K562 (cell line): Measurements from ENCODE around the gene CHRNE. TPM values are rescaled to one million over a fixed set of nuclear protein-coding genes. Genes with fewer than 3 reads are reported as not detected.

Source experiments
- ATF6 ChIP-seq: sonication (generic); formaldehyde crosslinking; IDR thresholded peaks from 2 replicates; pipeline ENCODE4 v1.4.0; 2020; ENCODE audit warnings: mild to moderate bottlenecking, missing genetic modification reagents
- BHLHE40 ChIP-seq: IDR thresholded peaks from 2 replicates; pipeline ENCODE4 v1.6.1; 2011; ENCODE audit warnings: low read length, improper control_type of control experiment
- CTCF ChIP-seq, 3 experiments: IDR thresholded peaks in 2 of 3; conservative IDR thresholded peaks in 1 of 3; 2 replicates each; pipeline ENCODE4 v1.5.1; 2011 to 2012; ENCODE audit warnings: low read length in 3 of 3, mild to moderate bottlenecking in 3 of 3, control low read depth in 2 of 3, improper control_type of control experiment in 1 of 3, inconsistent platforms in 1 of 3, low read depth in 1 of 3, mixed read lengths in 1 of 3, moderate library complexity in 1 of 3; ENCODE audit not compliant: insufficient read depth in 2 of 3
- ESRRA ChIP-seq: fragments of 450-650 bp; IDR thresholded peaks from 2 replicates; pipeline ENCODE4 v1.6.1; 2014; ENCODE audit warnings: low read depth, mild to moderate bottlenecking, moderate library complexity, borderline replicate concordance
- EWSR1 ChIP-seq: fragments of 450-650 bp; IDR thresholded peaks from 2 replicates; pipeline ENCODE4 v1.6.1; 2018; ENCODE audit warnings: borderline replicate concordance, mild to moderate bottlenecking, low read depth, moderate library complexity; ENCODE audit not compliant: partially characterized antibody
- FOXP1 ChIP-seq: sonication (generic); formaldehyde crosslinking; IDR thresholded peaks from 2 replicates; pipeline ENCODE4 v1.8.0; 2022; ENCODE audit warnings: mild to moderate bottlenecking, missing genetic modification reagents
- GABPA ChIP-seq: fragments of 200-800 bp; sonication (Bioruptor generic); conservative IDR thresholded peaks from 2 replicates; pipeline ENCODE4 v1.6.1; 2016; ENCODE audit warnings: low read depth, missing genetic modification characterization, missing compliant biosample characterization
- ILF3 ChIP-seq: fragments of 450-650 bp; IDR thresholded peaks from 2 replicates; pipeline ENCODE4 v1.6.1; 2018; ENCODE audit warnings: antibody characterized with exemption, mild to moderate bottlenecking, moderate library complexity, borderline replicate concordance
- NCOA2 ChIP-seq, 2 experiments: fragments of 450-650 bp; IDR thresholded peaks; 2 replicates each; pipeline ENCODE4 v1.6.1; 2018; ENCODE audit warnings: mild to moderate bottlenecking in 2 of 2, moderate library complexity in 1 of 2; ENCODE audit not compliant: partially characterized antibody in 2 of 2
- NFIX ChIP-seq: fragments of 250-450 bp; sonication (Bioruptor Pico); IDR thresholded peaks from 2 replicates; pipeline ENCODE4 v1.4.0; 2020; ENCODE audit warnings: low read depth, mild to moderate bottlenecking, moderate library complexity
- RBM17 ChIP-seq: fragments of 200-400 bp; formaldehyde crosslinking; IDR thresholded peaks from 2 replicates; pipeline ENCODE4 v1.6.1; 2017; ENCODE audit warnings: low read depth, mild to moderate bottlenecking, low read length, borderline replicate concordance
- SUPT5H ChIP-seq: fragments of 450-650 bp; IDR thresholded peaks from 2 replicates; pipeline ENCODE4 v1.6.1; 2016
- TFAP4 ChIP-seq: sonication (generic); formaldehyde crosslinking; IDR thresholded peaks from 2 replicates; pipeline ENCODE4 v1.8.0; 2022; ENCODE audit warnings: missing genetic modification reagents, mild to moderate bottlenecking, moderate library complexity, borderline replicate concordance
- WHSC1 ChIP-seq: IDR thresholded peaks from one replicate; pipeline ENCODE4 v1.6.1; 2012; ENCODE audit warnings: low read length, control low read depth, inconsistent platforms
- XRCC4 ChIP-seq: IDR thresholded peaks from one replicate; pipeline ENCODE4 v1.6.1; 2011; ENCODE audit not compliant: insufficient read depth, insufficient read length; ENCODE audit errors: extremely low read depth
- YBX1 ChIP-seq: fragments of 450-650 bp; IDR thresholded peaks from 2 replicates; pipeline ENCODE4 v1.7.1; 2016; ENCODE audit warnings: mild to moderate bottlenecking
- YY1 ChIP-seq, 3 experiments: IDR thresholded peaks; 2 replicates each; pipeline ENCODE4 v1.6.1; 2011; ENCODE audit warnings: low read length in 2 of 3, mild to moderate bottlenecking in 2 of 3, moderate library complexity in 2 of 3, borderline replicate concordance in 1 of 3, control low read depth in 1 of 3, low read depth in 1 of 3; ENCODE audit not compliant: insufficient read depth in 3 of 3, insufficient replicate concordance in 2 of 3, control insufficient read depth in 1 of 3, insufficient read length in 1 of 3; ENCODE audit errors: extremely low read depth in 1 of 3
- ZBTB17 ChIP-seq: fragments of 450-650 bp; formaldehyde crosslinking; IDR thresholded peaks from 2 replicates; pipeline ENCODE4 v1.4.0; 2020; ENCODE audit warnings: mild to moderate bottlenecking
- ZFX ChIP-seq: sonication (generic); formaldehyde crosslinking; IDR thresholded peaks from 2 replicates; pipeline ENCODE4 v1.8.0; 2022; ENCODE audit warnings: mild to moderate bottlenecking, missing genetic modification reagents, moderate library complexity
- ZNF175 ChIP-seq: fragments of 200-800 bp; sonication (Bioruptor generic); IDR thresholded peaks from 2 replicates; pipeline ENCODE4 v1.6.1; 2016; ENCODE audit warnings: low read depth, mild to moderate bottlenecking, missing genetic modification characterization, missing compliant biosample characterization
- polyA plus RNA-seq, 8 experiments: library from polyadenylated mRNA; depleted of rRNA in 4 of 8; stranded (reverse) in 5 of 8; unstranded in 3 of 8; fragments of >200 nt; fragmentation: Nextera tagmentation in 2 of 8; fragmentation: Illumina TruSeq in 1 of 8; extraction: Ambion mirVana in 2 of 8; extraction: Trizol in 1 of 8; gene quantifications; 2 replicates each; pipeline versions ENCODE4 v1.2.1 to v1.2.3, GENCODE V29; 2011 to 2014; ENCODE audit warnings: inconsistent platforms in 1 of 8, missing spikeins in 1 of 8
- total RNA-seq, 7 experiments: library from RNA; depleted of rRNA in 6 of 7; stranded (reverse); fragments of >200 nt in 6 of 7; fragmentation: Illumina TruSeq in 2 of 7; extraction: Trizol in 2 of 7; gene quantifications; 2 replicates each; pipeline versions ENCODE4 v1.2.1 to v1.2.3, GENCODE V29; 2011 to 2021; ENCODE audit warnings: low replicate concordance in 1 of 7

The CHRNE gene
- total and polyA plus RNA-seq, 9 of the 15 experiments (the other 6 are each of a cell fraction or from before 2014, with no cell fraction given): not detected

DNA sequence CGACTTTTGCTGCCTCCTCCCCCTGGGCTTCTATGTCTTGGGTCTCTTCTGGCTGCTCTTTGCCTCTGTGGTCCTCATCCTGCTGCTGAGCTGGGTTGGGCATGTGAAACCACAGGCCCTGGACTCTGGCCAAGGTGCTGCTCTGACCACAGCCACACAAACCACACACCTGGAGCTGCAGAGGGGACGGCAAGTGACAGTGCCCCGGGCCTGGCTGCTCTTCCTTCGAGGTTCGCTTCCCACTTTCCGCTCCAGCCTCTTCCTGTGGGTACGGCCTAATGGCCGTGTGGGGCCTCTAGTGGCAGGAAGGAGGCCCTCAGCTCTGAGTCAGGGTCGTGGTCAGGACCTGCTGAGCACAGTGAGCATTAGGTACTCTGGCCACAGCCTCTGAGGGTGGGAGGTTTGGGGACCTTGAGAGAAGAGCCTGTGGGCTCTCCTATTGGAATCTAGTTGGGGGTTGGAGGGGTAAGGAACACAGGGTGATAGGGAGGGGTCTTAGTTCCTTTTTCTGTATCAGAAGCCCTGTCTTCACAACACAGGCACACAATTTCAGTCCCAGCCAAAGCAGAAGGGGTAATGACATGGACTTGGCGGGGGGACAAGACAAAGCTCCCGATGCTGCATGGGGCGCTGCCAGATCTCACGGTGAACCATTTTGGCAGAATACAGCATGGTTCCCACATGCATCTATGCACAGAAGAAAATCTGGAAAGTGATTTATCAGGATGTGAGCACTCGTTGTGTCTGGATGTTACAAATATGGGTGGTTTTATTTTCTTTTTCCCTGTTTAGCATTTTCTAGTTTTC lies 31.5 kb upstream of the CHRNE start (continued):
- TF ChIP-seq XRCC4 (no peak), NFIX (CRISPR knock-in tag) (no peak), GABPA (tag) (peak; percentile 47; the same call in 1 of the 2 replicates), CTCF (IDR thresholded peaks at IDR 0.05 in 2 of 3, conservative IDR thresholded peaks at IDR 0.05 in 1 of 3; ENCODE audit: insufficient read depth in 2 of 3, low read depth in 1 of 3, low read length in 3 of 3) (peak; percentile 41 to 46 (median 45); a peak in 5 of 6 replicates), WHSC1 (no peak), YBX1 (no peak), ZBTB17 (CRISPR knock-in tag) (0 out of 2 replicates have a peak, but pooled peaks have one; percentile 29), TFAP4 (CRISPR knock-in tag) (peak; percentile 39; the same call in 1 of the 2 replicates), ESRRA (peak; percentile 64; the same call in 1 of the 2 replicates), ATF6 (CRISPR knock-in tag) (no peak), NCOA2 (IDR thresholded peaks at IDR 0.05; ENCODE audit: partially characterized antibody in 2 of 2) (no peak), EWSR1 (no peak), YY1 (IDR thresholded peaks at IDR 0.05; ENCODE audit: borderline replicate concordance in 1 of 3, control insufficient read depth in 1 of 3, extremely low read depth in 1 of 3, insufficient read depth in 3 of 3, insufficient read length in 1 of 3, insufficient replicate concordance in 2 of 3, low read depth in 1 of 3, low read length in 2 of 3) (peak in 1 of 3 experiments; percentile 32), RBM17 (no peak), ZNF175 (no peak), ZFX (CRISPR knock-in tag) (0 out of 2 replicates have a peak, but pooled peaks have one; percentile 24), SUPT5H (peak; percentile 45; the same call in 1 of the 2 replicates), FOXP1 (no peak), BHLHE40 (no peak), ILF3 (no peak)
